HG03378 (cell line): Measurements from ENCODE around the gene CLDN19.

Experiments
- ATAC-seq: cut with Tn5 transposase; IDR thresholded peaks from one replicate; pipeline ENCODE4 v1.9.1; 2021; ENCODE audit warnings: mild to moderate bottlenecking, moderate library complexity; ENCODE audit not compliant: unreplicated experiment

The CLDN19 gene, protein sequence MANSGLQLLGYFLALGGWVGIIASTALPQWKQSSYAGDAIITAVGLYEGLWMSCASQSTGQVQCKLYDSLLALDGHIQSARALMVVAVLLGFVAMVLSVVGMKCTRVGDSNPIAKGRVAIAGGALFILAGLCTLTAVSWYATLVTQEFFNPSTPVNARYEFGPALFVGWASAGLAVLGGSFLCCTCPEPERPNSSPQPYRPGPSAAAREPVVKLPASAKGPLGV

DNA sequence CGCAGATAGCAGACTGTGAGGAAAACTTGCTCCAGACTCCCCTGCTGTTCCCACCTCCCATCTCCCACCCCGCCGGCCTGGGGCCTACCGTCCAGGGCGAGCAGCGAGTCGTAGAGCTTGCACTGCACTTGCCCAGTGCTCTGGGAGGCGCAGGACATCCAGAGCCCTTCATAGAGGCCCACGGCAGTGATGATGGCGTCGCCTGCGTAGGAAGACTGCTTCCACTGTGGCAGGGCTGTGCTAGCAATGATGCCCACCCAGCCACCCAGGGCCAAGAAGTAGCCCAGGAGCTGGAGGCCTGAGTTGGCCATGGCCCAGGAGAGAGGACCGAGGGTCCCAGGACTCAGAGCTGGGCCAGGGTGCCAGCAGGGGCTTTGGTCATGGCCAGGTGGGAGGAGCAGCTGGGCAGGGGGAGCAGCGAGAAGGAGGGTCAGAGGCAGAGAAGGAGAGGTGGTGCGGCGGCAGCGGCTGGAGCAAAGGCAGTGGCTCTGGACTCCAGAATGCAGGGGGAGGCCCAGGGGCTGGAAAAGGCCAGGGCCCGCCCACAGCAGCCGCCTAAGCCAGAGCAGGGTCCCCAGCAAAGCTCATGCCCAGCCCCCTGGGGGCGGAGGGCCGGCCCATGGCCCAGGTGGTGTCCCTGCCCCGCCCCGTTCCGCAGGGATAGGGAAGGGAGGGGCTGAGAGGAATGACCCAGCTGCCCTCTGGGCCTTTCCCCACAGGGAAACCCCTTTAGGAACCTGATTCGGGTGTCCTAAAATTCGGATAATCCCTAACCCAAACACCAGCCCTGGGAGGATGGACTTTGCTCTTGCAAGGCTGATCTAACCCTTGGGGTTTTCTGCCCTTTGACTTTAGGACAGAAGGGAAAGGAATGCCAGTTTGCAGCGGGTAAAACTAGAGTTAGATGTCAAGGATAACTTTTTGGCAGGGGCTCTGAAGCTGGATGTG is at the start of gene CLDN19:
CLDN19 (minus strand) TSS at position 484 of the 948 bp plus-strand sequence; CDS start at position 311, 173 bp downstream.
- ATAC-seq, result no peak

DNA sequence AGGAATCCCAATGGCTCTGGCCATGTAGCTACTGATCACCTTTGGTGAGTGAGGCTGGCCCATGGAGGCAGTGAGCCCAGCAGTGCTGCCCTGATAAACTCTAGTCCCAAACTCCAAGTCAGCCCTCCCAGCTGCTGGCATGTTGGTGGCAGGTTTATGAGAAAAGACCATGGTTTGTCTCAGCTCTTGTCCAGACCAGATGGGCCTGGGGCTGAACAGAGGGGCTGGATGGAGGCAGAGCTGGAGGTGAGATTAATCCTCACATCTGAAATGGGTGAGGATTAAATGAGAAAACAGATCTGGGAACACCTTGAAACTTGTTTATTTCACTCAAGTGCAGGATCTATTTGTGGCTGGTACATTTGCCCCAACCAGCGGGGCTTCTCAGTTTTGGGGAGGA is 48.0 kb upstream of the CLDN19 start:
- ATAC-seq, result no peak

DNA sequence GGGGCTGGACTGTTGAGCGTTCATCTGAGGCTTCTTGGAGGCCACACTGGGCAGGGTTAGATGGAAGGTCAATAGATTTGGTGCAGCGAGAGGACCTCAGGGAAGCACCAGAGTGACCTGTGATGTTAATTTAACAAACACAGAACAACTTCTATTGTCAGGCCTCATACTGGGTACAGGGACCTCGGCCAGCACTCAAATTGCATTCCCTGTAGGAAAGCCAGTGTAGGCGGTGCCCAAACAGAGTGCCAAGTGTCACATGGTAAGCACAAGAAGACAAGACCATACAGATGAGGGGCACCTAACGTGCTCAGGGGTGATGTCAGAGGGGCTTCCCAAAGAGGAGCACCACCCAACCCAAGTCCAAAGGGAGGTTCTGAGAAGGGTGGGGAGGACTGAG is 46.1 kb upstream of the CLDN19 start:
- ATAC-seq, result no peak

DNA sequence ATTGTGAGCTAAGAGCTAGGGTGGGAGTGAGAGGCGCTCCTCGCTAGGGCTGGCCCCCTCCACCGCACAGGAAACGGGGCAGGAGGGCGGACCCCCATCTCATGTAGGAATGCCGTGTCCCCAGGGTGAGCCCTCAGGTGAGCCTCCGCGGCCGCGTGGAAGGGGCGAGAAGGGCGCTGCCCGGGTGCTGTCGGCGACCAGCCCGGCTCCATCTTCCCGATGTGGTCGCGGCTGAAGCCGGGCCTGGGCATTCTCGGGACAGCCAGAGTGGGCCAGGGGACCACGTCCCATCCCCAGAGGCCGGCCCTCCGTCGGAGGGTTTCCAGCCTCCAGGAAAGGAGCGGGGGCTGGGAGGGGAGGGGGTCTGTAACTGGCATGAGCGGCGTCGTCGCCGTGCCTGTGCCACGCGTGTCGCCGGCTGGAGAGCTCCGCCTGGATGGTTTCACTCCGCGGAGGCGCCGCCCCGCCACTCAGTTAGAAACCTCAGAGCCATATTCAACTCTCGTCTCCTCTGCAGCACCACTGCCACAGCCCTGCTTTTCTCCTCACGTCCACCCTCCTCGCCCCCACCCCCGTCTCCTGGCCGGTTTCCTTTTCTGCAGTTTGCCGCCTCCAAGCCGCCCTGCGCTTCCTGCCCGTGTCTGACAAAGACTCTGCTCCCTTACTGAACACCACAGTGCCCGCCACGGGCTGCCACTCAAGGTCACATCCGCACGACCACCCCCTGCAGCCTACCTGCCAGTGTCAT is 45.1 kb upstream of the CLDN19 start, which contains the start of gene TMEM269:
TMEM269 (plus strand) TSS at position 46 of the 748 bp plus-strand sequence. CDS start 4,903 bp downstream, outside the sequence.
- ATAC-seq, result no peak

DNA sequence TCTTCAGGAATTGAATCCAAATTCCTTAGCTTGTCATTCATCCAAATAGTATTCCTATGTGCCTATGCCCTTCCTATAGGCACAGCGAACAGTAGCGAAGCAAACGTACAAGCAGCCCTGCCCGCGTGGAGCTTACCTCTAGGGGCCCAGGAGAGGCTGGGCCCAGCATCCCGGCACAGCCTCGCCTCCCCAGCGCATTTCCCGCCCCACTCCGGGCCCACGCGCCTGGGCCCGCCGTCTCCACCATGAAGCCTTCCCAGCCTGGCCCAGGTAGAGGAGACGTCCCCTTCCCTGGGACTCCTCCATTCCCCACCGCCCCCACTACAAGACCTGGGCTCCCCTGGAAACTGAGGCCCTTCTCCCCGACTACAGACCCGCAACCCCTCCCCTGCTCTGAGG is 44.5 kb upstream of the CLDN19 start:
- ATAC-seq, result no peak

DNA sequence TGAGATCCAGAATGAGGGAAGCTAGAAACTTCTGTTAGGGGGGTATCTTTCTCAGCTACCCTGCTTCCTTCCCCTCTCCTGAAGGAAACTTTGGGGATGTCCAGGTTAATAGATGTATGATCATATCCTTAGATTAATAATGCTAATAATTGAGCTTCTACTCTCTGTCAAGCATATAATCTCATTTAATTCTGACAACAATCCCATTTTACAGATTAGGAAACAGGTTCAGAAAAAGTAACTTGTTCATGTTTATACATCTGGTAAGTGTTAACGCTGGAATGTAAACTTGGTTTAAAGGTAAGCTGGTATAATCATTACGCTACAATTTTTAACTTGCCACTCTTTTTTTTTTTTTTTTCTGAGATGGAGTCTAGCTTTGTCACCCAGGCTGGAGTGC is 43.1 kb upstream of the CLDN19 start:
- no peak for ATAC-seq

DNA sequence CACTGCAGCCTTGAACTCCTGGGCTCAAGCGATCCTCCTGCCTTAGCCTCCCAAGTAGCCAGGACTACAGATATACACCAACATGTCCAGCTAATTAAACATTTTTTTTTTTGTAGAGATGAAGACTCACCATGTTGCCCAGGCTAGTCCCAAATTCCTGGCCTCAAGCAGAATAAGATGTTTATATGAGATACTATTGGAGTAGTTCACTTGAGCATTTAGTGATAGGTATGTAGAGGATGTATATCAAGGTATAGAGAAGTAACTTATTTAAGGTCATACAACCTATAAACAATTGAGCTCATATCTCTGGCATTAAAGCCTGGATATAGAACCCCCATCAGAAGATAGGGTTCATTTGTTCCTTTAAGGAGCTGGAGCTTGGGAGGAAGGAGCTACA is 40.1 kb upstream of the CLDN19 start:
- no peak for ATAC-seq

DNA sequence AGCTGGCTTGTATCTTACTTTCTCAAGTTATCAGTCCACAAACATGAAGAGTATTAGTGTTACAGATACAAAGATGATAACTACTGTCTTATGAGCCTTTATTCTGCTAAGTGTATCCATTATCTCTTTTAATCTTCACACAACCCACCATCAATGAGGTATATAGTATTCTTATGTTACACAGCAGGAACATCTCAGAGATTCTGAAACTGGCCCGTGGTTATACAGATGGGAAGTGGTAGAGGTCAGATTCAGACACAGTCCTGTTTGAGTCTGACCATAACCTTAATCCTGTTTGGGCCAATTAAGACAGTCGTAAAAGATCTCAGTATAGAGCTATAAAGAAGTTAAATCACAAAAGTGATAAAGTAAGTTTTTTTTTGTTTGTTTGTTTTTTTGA is 39.7 kb upstream of the CLDN19 start:
- ATAC-seq, result no peak

DNA sequence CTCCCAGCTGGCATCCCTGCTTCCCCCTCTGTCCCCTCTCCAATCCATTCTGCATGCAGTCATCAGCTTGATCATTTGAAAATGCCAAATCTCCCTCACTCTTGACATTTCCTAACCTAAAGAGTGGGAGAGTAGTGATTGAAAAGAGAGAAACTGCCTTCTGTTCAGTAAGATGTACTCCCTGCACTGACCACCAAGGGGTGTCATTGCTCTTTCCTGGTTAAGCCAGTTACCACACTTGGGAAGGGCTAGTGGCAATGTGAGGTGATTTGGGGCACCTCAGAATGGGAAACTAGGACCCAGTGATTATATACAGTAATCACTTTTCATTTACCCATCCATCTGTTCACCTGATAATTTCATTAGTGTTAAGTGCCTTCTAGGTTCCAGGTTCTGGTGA is 37.8 kb upstream of the CLDN19 start:
- ATAC-seq, result no peak

DNA sequence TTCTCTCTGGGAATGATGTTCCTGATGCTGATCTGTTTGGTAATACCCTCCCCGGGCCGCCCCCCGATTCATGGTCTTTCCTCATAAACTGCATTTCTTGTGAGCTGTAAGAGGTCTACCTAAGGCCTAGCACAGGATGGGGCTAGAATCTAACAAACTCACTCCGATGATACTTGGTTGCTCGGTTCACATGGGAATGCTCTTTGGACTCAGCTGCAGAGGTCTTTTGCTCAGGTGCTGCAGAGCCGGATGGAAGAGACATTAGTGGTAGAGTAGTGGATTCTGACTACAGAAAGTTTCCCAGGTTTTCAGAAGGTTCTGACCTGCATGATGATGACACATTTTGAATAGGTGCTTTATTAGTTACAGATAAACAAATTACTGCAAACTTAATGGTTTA is 36.5 kb upstream of the CLDN19 start:
- no peak for ATAC-seq

DNA sequence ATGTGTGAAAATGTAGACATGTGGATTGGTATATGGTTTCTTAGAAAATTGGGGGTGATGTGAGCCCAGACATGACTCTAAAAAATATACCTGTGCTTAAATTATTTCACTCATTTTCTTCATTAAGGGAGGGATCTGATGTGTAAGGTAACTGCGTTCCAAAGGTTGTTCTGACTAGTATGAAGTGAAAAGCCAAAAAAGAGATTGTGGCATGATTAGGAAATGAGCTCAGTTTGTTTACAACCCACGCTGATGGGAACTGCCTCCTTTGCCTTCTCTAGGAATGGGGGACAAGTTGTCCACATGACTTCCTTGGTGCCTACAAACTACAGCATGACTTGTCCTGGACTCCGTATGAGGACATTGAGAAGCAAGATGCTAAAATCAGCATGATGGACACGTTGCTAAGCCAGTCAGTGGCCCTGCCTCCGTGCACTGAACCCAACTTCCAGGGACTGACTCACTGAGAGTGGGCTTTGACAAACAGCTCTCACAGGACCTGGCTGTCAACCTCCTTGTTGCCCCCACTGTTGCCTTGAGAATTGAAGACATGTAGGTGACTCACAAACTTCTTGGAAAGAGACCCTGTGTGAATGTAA is 35.0 kb upstream of the CLDN19 start:
- ATAC-seq, result no peak

DNA sequence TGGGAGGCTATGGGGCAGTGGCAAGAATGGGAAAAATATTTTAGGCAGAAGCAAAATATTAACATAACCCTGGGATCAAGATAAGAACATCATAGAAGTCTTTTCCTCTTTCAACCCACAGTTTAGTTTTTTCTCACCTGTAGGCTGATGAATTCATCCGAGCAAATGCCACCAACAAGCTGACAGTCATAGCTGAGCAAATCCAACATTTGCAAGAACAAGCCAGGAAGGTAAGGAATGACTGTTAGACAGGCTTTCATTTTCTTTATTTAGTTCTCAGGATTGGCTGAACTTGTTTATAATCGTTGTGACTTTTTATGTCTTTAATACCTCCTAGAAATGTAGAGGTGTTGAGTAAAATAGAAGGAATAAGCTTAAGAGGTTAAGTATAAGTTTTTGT is 33.4 kb upstream of the CLDN19 start:
- ATAC-seq, result no peak

DNA sequence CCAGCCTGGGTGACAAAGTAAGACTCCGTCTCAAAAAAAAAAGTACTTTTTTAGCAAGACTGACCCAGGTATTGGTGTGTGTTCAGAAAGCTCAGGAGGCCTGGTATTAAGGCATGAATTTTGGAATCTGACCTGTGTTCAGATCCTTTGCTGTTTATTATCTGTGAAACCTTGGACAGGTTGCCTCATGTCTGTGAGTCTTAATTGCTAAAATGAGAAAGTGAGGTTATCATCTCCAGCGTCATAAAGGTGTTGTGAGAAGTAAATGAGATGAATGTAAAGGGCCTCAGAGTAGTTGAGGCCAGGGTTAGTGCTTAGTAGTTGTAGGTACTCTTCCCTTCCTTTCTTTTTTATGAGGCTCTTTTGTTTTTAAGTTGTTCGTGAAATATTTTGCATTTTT is 29.8 kb upstream of the CLDN19 start:
- no peak for ATAC-seq

DNA sequence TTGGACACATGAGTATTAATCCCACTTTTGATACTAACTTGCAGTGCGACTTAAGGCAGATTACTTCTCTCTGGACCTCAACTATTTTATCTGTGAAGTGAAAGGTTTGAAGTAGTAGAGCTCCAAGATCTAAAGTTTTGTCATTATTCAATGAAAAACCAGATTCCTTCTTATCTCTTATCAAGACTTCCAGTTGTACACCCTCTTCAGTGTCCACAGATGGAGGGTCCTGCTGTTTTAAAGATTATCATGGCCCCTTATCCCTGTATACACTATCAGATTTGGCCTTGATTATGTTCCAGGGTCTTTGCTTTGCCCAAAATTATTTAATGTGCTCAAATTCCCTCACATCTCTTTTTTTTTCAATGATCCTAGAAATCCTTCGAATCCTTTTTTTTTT is 28.1 kb upstream of the CLDN19 start:
- ATAC-seq, result no peak

DNA sequence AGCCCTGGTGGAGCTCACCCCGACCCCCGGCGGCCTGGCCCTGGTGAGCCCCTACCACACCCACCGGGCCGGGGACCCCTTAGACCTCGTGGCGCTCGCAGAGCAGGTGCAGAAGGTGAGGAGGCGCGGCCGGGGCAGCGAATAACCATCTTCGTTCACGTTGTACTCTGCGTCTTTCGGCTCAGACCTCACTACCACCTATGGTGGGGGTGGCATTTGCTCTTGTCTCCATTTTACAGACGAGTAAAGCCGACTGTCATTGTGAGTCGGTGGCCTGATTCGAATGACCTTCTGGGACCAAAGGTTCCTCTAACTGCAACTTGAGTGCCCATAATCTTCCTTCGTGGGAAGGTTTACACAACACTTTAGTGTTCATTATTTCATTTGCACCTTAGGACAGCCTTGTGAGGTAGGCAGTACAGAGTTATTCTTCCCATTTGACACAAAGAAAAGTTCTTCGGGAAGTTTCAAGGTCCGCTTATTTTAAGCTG is 27.5 kb upstream of the CLDN19 start:
- ATAC-seq, result peak; percentile 26

DNA sequence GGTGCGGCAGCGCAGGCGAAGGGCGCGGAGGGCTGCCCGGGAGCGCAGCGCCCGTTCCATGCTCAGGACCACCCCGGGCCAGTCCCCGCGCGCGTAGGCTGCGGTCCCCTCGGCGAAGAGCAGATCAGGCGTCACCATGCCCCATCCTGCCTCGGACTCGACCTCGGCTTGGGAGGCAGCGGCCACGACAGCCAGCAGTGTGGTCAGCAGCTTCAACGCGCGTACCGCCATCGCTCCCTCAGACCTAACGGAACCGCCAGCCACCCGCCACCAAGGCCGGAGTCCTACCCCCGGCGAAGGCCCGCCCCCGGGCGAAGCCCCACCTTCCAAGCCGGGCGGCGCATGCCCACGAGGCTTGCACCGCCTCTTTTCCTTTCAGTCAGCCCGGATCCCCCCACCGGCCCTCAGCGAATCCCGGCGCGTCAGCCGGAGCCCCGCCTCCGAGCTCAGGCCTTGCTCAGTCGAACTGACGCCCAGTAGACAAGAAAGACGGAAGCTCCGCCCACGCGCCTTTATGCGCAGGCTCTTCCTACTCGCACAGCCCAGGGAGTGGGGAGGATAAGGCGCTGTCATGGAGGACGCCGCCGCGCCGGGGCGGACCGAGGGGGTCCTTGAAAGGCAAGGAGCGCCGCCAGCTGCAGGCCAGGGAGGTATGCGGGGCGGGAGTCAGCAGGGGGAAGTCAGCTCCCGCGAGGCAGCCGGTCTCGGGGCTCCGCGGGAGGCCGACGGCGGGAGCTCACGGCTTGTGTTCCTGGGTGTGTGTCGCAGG is 26.9 kb upstream of the CLDN19 start, which contains the start of the genes C1orf50 and P3H1:
C1orf50 (plus strand) TSS at position 509 of the 769 bp plus-strand sequence; CDS start at position 572, 63 bp downstream.
P3H1 (minus strand) TSS at position 288 of the 769 bp plus-strand sequence; CDS start at position 231, 57 bp downstream.
- ATAC-seq, result peak; percentile 92

DNA sequence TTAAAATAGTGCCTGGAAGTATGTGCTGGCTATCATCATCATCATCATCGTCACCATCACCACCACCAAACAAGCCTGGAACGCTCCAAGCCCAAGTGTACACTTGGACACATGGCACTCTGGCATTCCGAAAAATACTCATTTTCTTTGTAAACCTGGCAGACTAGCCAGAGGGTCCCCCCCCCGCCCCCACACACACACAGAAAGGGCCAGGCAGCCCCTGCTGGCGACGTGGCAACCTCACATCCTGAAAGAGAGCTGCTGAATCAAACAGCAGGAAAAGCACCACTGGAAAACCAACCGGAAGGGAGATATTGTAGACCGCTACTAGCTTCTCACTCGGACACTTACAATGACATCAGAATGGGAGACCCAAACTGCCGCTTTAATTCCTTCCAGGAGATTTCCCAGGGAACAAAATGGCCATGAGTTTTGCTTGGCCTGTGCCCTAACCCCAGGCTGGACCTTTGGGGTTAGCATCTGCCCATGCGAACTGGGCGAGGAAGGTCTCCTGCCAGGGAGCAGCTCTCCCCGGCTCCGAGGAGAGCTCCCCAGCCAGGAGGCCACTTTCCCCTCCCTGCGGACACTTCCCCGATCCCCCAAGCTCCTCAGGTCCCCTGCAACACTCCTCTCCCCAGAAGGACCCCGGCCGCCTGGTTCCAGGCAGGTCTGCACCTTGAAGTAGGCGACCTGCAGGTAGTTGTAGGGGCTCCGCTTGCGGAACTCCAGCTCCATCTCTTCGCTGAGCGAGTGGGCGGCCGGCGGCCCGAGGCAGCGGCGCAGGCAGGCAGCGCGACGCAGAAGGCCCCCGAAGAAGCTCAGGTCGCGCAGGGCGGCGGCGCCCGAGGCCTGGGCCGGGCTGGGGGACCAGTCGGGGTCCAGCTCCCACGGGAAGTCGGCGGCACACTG is 26.1 kb upstream of the CLDN19 start:
- peak; percentile 13 for ATAC-seq

DNA sequence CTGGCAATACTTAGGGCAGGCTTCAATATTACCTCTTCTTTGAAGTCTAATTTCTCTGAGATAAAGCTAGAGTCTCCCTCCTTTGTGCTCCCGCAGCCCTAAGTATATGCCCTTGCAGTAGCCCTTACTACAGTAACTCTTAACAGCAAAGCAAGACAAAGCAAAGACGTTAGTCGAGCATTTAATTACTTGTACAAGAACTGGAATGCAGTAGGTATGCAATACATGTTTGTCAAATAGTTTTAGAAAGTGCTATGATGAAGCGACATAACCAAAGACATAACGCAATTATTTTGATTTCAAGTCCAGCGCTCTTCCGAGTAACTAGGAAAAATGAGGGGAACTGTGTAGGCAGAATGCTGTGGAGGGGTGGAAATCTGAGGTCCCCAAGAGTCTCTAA is 25.2 kb upstream of the CLDN19 start:
- ATAC-seq, result no peak

DNA sequence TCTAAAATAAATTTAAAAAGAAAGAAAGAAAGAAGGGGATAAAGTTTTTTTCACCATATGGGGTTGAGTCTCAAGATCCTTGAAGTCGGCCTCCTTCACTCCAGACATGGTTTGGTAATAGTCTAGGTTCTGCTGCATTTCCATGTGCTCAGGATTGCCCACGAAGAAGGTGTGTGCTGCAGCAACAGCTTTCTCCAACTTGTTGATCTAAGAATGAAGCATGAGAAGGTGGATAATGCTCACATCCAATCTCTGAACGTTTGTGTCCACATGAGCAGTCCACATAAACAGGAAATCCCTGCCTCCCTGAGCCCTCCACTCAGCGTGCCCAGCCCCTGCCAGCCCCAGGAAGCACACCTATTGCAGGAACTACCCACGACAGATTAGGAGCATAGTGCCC is 22.2 kb upstream of the CLDN19 start:
- no peak for ATAC-seq
